Right lobe of liver (tissue), 6 donors: Measurements from ENCODE around the gene OBP2B. TPM values are rescaled to one million over a fixed set of nuclear protein-coding genes. Genes with fewer than 3 reads are reported as not detected.
"Not testable (repeated sequence)": the region's sequence is repeated elsewhere in the genome, so short reads cannot be mapped to it uniquely, and the experiment has no call there.

ENCODE experiments used
- ATAC-seq, 4 donors: fragments of 200-7000 bp; cut with Tn5 transposase; one replicate each; pipeline ENCODE4 v1.9.1; 2020; ENCODE audit warnings: mild to moderate bottlenecking in 4 of 4, moderate library complexity in 4 of 4
- DNase-seq, 3 donors: peaks; one replicate each; pipeline ENCODE4 v3.0.0-alpha.2; 2020
- H3K27ac ChIP-seq, 3 donors: fragments of 200-600 bp; one replicate each; pipeline ENCODE4 v1.8.0; 2022
- H3K27me3 ChIP-seq, 2 donors: fragments of 200-600 bp; one replicate each; pipeline ENCODE4 v1.8.0; 2022
- H3K36me3 ChIP-seq, 4 donors: fragments of 200-600 bp; sonication (generic) in 1 of 4; one replicate each; pipeline versions ENCODE4 v1.5.1 to v1.8.0; 2017 to 2022; ENCODE audit warnings: control low read depth in 1 of 4
- H3K4me1 ChIP-seq, 4 donors: fragments of 200-600 bp; sonication (generic) in 1 of 4; one replicate each; pipeline versions ENCODE4 v1.5.1 to v1.8.0; 2017 to 2022; ENCODE audit warnings: control low read depth in 1 of 4
- H3K4me3 ChIP-seq, 3 donors: fragments of 200-600 bp; one replicate each; pipeline ENCODE4 v1.8.0; 2022
- H3K9me3 ChIP-seq, 4 donors: fragments of 200-600 bp; sonication (generic) in 1 of 4; one replicate each; pipeline versions ENCODE4 v1.5.1 to v1.8.0; 2017 to 2022; ENCODE audit warnings: control low read depth in 1 of 4
- POLR2A ChIP-seq: fragments of 450-650 bp; IDR thresholded peaks from one replicate; pipeline ENCODE4 v1.6.1; 2017; ENCODE audit warnings: antibody characterized with exemption, mild to moderate bottlenecking
- WGBS: methylation state at CpG from one replicate; pipeline ENCODE4 v1.1.6; 2018; ENCODE audit warnings: low coverage, low lambda C conversion rate; ENCODE audit not compliant: insufficient coverage; ENCODE audit errors: missing lambda C conversion rate; 5-methylcytosine and 5-hydroxymethylcytosine counted together
- intact Hi-C, 2 donors: fragments of 100-400 bp; cut with DNase I; formaldehyde crosslinking; loops; one replicate each; pipeline versions ENCODE4 v1.11.2 to v1.14.1; 2022
- total RNA-seq, 6 experiments: library from RNA; depleted of rRNA in 2 of 6; stranded (reverse); fragments of >200 nt in 2 of 6; fragmentation: NEBNext Ultra II Directional in 3 of 6; extraction: Animal tissue kit (Norgen Biotek cat#: 25700) in 3 of 6; gene quantifications; one replicate each; pipeline versions ENCODE4 v1.1.0 to v1.2.4, GENCODE V29; 2016 to 2023
- TF ChIP-seq, protein P1 (sequence below), 4 donors: fragments of 200-600 bp in 3 of 4; fragments of 450-650 bp in 1 of 4; IDR thresholded peaks; one replicate each; pipeline versions ENCODE4 v1.5.1 to v1.8.0; 2016 to 2022; ENCODE audit warnings: antibody characterized with exemption in 4 of 4, mild to moderate bottlenecking in 2 of 4
- donor health status: DM: no; HTN: yes; CAD: no.
- donor health status: DM: no; HTN: no; CAD: no.
- donor health status: DM: no; HTN: no; CAD: no.
- donor health status: DM: no; HTN: yes; CAD: no.
- donor health status: DM: no; HTN: yes; CAD: no.

Gene OBP2B
- total RNA-seq, 6 experiments from 2014 or later, result not detected

DNA sequence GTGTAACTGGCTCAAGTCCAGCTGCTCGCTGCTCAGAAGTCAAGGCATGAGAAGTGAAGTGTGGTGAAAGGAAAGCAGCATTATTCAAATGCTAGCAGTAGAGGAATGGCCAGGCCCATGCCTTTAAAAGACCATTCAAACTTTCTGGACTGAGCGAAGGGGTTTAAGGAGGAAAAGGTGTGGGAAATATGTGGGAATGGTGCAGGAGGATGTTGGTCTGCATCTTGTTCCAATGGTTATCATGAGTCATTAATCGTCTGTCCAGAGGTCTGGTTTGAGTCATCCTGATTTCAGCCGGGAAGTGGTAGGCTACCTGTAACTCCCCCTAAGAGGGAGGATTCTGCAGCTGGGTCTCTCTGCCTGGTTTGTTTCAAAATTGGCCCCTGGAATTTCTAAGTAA, 5.2 kb upstream of the OBP2B start:
- H3K9me3 ChIP-seq, ATAC-seq, H3K27me3 ChIP-seq, H3K36me3 ChIP-seq, H3K4me1 ChIP-seq, intact Hi-C loops, H3K27ac ChIP-seq, DNase-seq, H3K4me3 ChIP-seq: not testable (repeated sequence)
- 39% methylated on average over 4 of the region's 4 CpGs for whole genome bisulfite sequencing

DNA sequence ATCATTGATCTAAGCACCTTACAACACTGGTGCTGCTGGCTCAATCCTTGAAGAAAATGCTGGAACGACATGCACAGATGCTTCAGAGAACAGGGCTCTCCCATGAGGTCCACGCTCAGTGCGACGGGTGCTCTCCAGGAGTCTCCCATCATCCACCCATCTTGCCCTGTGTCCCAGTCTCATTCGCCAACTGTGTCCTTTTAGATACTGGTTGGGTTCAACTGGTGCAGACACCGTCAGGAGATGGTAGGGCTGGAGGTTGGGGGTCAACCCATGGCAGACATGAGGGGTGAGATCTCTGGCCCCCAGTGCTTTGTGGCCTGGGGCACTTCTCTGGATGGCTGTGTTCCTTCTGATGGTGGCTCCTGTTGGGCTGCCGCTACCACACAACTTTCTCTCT, 1.6 kb upstream of the OBP2B start:
- no peaks in the 10 kb centered on the region for H3K4me1 ChIP-seq

DNA sequence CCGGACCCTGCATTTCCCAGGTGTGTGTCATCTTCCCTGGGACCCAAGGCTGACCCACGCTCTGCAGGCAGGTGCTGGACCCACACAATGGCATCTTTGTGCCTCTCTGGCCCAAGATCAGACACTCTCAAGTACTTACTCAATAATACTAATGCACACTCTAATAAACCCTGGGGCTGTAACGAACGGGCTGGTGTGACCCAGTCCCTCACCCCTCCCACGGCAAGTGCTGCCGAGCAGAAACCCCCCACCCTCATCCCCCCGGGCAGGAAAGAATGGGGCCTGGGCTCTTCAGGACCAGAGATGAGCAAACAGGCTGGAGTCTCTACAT, 1.1 kb upstream of the OBP2B start:
- Histone ChIP-seq H3K4me3 (no peak overlapping the region), H3K4me1 (no peaks in the 10 kb centered on the region), H3K27ac (no peak overlapping the region), H3K9me3 (no peaks in the 10 kb centered on the region), H3K36me3 (no peaks in the 10 kb centered on the region), H3K27me3 (no peaks in the 10 kb centered on the region)
- TF ChIP-seq, protein P1, sequence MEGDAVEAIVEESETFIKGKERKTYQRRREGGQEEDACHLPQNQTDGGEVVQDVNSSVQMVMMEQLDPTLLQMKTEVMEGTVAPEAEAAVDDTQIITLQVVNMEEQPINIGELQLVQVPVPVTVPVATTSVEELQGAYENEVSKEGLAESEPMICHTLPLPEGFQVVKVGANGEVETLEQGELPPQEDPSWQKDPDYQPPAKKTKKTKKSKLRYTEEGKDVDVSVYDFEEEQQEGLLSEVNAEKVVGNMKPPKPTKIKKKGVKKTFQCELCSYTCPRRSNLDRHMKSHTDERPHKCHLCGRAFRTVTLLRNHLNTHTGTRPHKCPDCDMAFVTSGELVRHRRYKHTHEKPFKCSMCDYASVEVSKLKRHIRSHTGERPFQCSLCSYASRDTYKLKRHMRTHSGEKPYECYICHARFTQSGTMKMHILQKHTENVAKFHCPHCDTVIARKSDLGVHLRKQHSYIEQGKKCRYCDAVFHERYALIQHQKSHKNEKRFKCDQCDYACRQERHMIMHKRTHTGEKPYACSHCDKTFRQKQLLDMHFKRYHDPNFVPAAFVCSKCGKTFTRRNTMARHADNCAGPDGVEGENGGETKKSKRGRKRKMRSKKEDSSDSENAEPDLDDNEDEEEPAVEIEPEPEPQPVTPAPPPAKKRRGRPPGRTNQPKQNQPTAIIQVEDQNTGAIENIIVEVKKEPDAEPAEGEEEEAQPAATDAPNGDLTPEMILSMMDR (IDR thresholded peaks at IDR 0.05), result no peak
- no peak for TF ChIP-seq POLR2A
- WGBS, result no CpG with 5 or more reads among the region's 7 CpGs
- intact Hi-C loops, result no loop called here
- ATAC-seq (no peak), DNase-seq (no peak)

More for the DNA sequence above, 1.6 kb upstream of the OBP2B start:
- Histone ChIP-seq H3K27ac (no peak overlapping the region), H3K9me3 (no peaks in the 10 kb centered on the region), H3K36me3 (no peaks in the 10 kb centered on the region), H3K4me3 (no peak overlapping the region), H3K27me3 (no peaks in the 10 kb centered on the region)
- TF ChIP-seq, protein P1 (IDR thresholded peaks at IDR 0.05), result no peak
- no peak for TF ChIP-seq POLR2A
- intact Hi-C loops, result no loop called here
- no peak for ATAC-seq
- no CpG with 5 or more reads among the region's 7 CpGs for WGBS
- peak in 1 of 3 donors; percentile 10 for DNase-seq

DNA sequence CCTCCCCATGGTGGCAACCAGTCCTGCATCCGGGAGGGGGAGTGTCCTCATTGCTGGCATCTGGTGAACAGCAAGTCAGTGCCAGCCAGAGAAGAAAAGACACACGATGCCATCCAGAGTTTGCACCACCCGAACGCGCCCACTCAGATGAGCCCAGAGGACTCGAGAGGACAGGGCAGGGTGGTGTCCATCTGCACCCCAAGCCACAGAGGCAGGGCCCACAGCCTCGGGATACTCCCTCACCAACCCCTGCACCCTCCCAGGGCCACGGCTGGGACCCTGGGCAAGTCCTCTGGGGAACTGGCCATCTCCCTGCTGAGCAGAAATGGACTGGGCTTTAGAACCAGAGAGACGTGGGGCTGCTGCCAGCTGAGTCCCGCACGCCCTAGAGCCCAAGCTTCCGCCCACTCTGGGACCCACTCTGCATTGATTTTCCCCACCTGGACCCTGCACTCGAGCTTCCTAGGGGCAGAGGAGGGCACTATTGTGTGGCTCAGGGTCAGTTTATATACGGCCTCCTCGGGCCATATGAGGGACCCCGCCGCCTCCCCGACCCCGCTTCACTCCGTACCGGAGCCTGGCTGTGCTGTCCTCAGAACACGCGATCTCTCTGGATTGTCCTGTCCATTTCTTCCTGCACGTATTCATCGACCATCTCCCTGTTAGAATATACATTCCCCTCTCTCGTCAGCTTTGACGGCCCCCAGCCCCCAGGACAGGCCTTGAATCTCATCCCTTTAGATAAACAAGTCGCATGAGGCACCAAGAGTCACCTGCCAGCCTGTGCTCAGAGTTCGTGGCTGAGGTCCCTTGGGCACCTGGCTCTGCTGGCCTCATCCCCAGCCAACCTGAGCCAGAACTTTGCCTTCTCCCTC, 514 bp upstream of the OBP2B start:
- H3K36me3 ChIP-seq, H3K27ac ChIP-seq, H3K4me1 ChIP-seq, ATAC-seq, H3K9me3 ChIP-seq, H3K27me3 ChIP-seq, intact Hi-C loops, H3K4me3 ChIP-seq: not testable (repeated sequence)
- peak in 1 of 3 donors; percentile 7 for DNase-seq
- WGBS, result 60% methylated on average over 20 of the region's 29 CpGs

- H3K36me3 ChIP-seq, DNase-seq, intact Hi-C loops, H3K27me3 ChIP-seq, H3K27ac ChIP-seq, H3K4me3 ChIP-seq, ATAC-seq, H3K9me3 ChIP-seq, H3K4me1 ChIP-seq: not testable (repeated sequence)
- WGBS, result 40% methylated on average over 1 of the region's 16 CpGs
Observed at GRCh38 chr9:133208171-133208879, 725 bp downstream of the OBP2B start.

DNA sequence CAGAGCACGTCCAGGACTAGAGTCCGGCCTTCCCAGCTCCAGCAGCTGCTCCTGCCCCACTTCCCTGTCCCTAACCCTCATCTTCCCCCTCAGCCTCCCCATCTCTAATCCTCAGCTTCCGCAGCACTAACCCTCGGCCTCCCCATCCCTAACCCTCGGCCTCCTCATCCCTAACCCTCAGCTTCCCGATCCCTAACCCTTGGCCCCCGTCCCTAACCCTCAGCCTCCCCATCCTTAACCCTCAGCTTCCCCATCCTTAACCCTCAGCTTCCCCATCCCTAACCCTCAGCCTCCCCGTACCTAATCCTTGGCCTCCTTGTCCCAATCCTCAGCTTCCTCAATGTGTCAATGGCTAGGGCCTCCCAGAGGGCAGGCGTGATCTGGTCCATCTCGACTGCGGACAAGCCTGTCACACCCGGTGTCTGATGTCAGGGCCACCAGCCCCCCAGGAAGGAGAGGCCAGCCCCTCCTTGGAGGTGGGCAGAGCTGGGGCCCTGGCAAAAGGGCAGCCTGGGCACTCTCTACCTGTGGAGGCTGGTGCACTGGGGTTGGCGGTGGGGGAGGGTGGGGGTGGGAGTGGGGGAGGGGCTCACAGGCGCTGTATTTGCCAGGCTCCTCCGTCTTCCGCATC, 1.4 kb downstream of the OBP2B start:
- H3K4me1 ChIP-seq, result no peaks in the 10 kb centered on the region
- H3K9me3 ChIP-seq, result no peaks in the 10 kb centered on the region
- intact Hi-C loops, result no loop called here
- WGBS, result 64% methylated on average over 11 of the region's 16 CpGs
- H3K4me3 ChIP-seq, result no peak overlapping the region
- ATAC-seq (no peak), DNase-seq (no peak)
- TF ChIP-seq, protein P1 (IDR thresholded peaks at IDR 0.05), result no peak
- no peak for TF ChIP-seq POLR2A
- H3K27me3 ChIP-seq, result no peaks in the 10 kb centered on the region
- H3K27ac ChIP-seq, result no peak overlapping the region
- H3K36me3 ChIP-seq, result no peaks in the 10 kb centered on the region
